ENCODE data around the gene MIA2.

GRCh38 chr14:39351708-39352107, 118.0 kb downstream of the MIA2 start:
- TF ChIP-seq CTCF (IDR thresholded peaks at IDR 0.05) (no peak), POLR2A (IDR thresholded peaks at IDR 0.05) (no peak)

Measured in vagina (tissue), 2 donors.